Neural cell (in vitro differentiated cells): ENCODE measurements around the gene MLLT3. TPM values are rescaled to one million over a fixed set of nuclear protein-coding genes. Genes with fewer than 3 reads are reported as not detected.

Experiments used
- H2AFZ ChIP-seq: fragments of 200-600, 300-800 bp; sonication (generic), shearing (Covaris generic); 2 replicates; pipeline ENCODE4 v1.6.0; 2014; ENCODE audit warnings: low read depth, mild to moderate bottlenecking, antibody characterized with exemption, low read length, moderate library complexity
- H3F3A ChIP-seq: fragments of 200-600 bp; shearing (Covaris generic); 2 replicates; pipeline ENCODE4 v1.6.1; 2016; ENCODE audit warnings: mild to moderate bottlenecking, moderate library complexity, mixed read lengths, antibody characterized with exemption, low read length; ENCODE audit not compliant: insufficient read depth, poor library complexity, severe bottlenecking
- H3K27ac ChIP-seq: fragments of 200-600, 300-800 bp; sonication (generic), shearing (Covaris generic); 2 replicates; pipeline ENCODE4 v1.5.1; 2014; ENCODE audit warnings: mild to moderate bottlenecking, low read length, moderate library complexity
- H3K27me3 ChIP-seq: fragments of 300-800, 200-600 bp; sonication (generic), shearing (Covaris generic); 2 replicates; pipeline ENCODE4 v1.6.0; 2014; ENCODE audit warnings: mild to moderate bottlenecking, low read depth, low read length, moderate library complexity; ENCODE audit not compliant: insufficient read depth
- H3K36me3 ChIP-seq: fragments of 300-800, 200-600 bp; sonication (generic), shearing (Covaris generic); 2 replicates; pipeline ENCODE4 v1.5.1; 2014; ENCODE audit warnings: mild to moderate bottlenecking, antibody characterized with exemption, low read length, moderate library complexity; ENCODE audit not compliant: insufficient read depth
- H3K4me2 ChIP-seq: fragments of 300-800, 200-600 bp; sonication (generic), shearing (Covaris generic); 2 replicates; pipeline ENCODE4 v1.6.0; 2014; ENCODE audit warnings: mild to moderate bottlenecking, low read length
- H3K4me3 ChIP-seq: fragments of 300-800, 200-600 bp; sonication (generic), shearing (Covaris generic); 2 replicates; pipeline ENCODE4 v1.5.1; 2014; ENCODE audit warnings: mild to moderate bottlenecking, low read length, moderate library complexity
- H3K79me2 ChIP-seq: fragments of 200-600 bp; shearing (Covaris generic); replicated peaks from 2 replicates; pipeline ENCODE4 v1.6.0; 2014; ENCODE audit warnings: mild to moderate bottlenecking, low read length, moderate library complexity; ENCODE audit not compliant: insufficient read depth
- H3K9ac ChIP-seq: fragments of 300-800, 200-600 bp; sonication (generic), shearing (Covaris generic); 2 replicates; pipeline ENCODE4 v1.6.1; 2016; ENCODE audit warnings: mild to moderate bottlenecking, low read length, mixed read lengths
- H3K9me2 ChIP-seq: fragments of 200-600 bp; shearing (Covaris generic); 2 replicates; pipeline ENCODE4 v1.6.1; 2016; ENCODE audit warnings: mild to moderate bottlenecking, low read length, mixed read lengths; ENCODE audit not compliant: insufficient read depth
- H3K9me3 ChIP-seq: fragments of 200-600, 300-800 bp; sonication (generic), shearing (Covaris generic); 2 replicates; pipeline ENCODE4 v1.6.1; 2016; ENCODE audit warnings: mild to moderate bottlenecking, mixed run types, low read length, moderate library complexity, mixed read lengths
- H4K20me1 ChIP-seq: fragments of 200-600 bp; shearing (Covaris generic); 2 replicates; pipeline ENCODE4 v1.6.1; 2016; ENCODE audit warnings: mild to moderate bottlenecking, mixed run types; ENCODE audit not compliant: insufficient read depth
- EP300 ChIP-seq: fragments of 450-650 bp; conservative IDR thresholded peaks from 2 replicates; pipeline ENCODE4 v1.6.1; 2014; ENCODE audit warnings: antibody characterized with exemption, mild to moderate bottlenecking, moderate library complexity; ENCODE audit not compliant: poor library complexity, severe bottlenecking
- EZH2 ChIP-seq: fragments of 200-600, 300-800 bp; shearing (Covaris generic), sonication (generic); IDR thresholded peaks from 2 replicates; pipeline ENCODE4 v1.6.1; 2014; ENCODE audit warnings: antibody characterized with exemption, low read length, borderline replicate concordance, mild to moderate bottlenecking; ENCODE audit not compliant: insufficient read depth, poor library complexity, severe bottlenecking
- MXI1 ChIP-seq: fragments of 450-650 bp; conservative IDR thresholded peaks from 2 replicates; pipeline ENCODE4 v1.6.1; 2014; ENCODE audit warnings: antibody characterized with exemption, mild to moderate bottlenecking; ENCODE audit not compliant: poor library complexity, severe bottlenecking
- POLR2AphosphoS5 ChIP-seq: IDR thresholded peaks from 2 replicates; pipeline ENCODE4 v1.6.1; 2012
- RAD21 ChIP-seq: fragments of 450-650 bp; conservative IDR thresholded peaks from 2 replicates; pipeline ENCODE4 v1.6.1; 2014; ENCODE audit warnings: antibody characterized with exemption, mild to moderate bottlenecking, moderate library complexity
- SMC3 ChIP-seq: fragments of 450-650 bp; conservative IDR thresholded peaks from 2 replicates; pipeline ENCODE4 v1.6.1; 2014; ENCODE audit warnings: antibody characterized with exemption, mild to moderate bottlenecking, moderate library complexity; ENCODE audit not compliant: poor library complexity
- TAF1 ChIP-seq: IDR thresholded peaks from 2 replicates; pipeline ENCODE4 v1.6.1; 2012; ENCODE audit warnings: low read depth
- polyA plus RNA-seq: library from polyadenylated mRNA; depleted of rRNA; stranded (reverse); fragments of >200 nt; gene quantifications from 2 replicates; pipeline ENCODE4 v1.2.3, GENCODE V29; 2014
- TF ChIP-seq, protein P1 (sequence below): IDR thresholded peaks from 2 replicates; pipeline ENCODE4 v1.6.1; 2012; ENCODE audit warnings: borderline replicate concordance
- TF ChIP-seq, protein P2 (sequence below): fragments of 450-650 bp; IDR thresholded peaks from 2 replicates; pipeline ENCODE4 v1.5.1; 2014; ENCODE audit warnings: antibody characterized with exemption, mild to moderate bottlenecking, moderate library complexity; ENCODE audit not compliant: poor library complexity, severe bottlenecking

MLLT3 gene
- polyA plus RNA-seq, 1 donor from 2014 or later, result 61.5 TPM

DNA sequence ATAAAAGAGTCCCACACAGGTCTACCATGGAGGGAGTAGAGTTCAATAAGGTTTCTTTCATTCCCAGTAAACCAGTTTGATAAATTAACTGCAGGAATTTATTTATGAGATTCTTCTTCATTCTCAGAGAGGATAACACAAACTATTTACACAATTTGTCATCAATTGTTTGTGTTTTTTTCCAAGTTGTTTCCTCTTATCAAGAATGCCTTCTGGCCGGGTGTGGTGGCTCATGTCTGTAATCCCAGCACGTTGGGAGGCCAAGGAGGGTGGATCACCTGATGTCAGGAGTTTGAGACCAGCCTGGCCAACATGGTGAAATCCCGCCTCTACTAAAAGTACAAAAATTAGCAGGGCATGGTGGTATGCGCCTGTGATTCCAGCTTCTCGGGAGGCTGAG lies 216.7 kb downstream of the MLLT3 start:
- Histone ChIP-seq H3F3A (no peaks in the 10 kb centered on the region), H3K9ac (no peak overlapping the region), H3K9me3 (no peaks in the 10 kb centered on the region), H3K27me3 (no peaks in the 10 kb centered on the region), H3K27ac (no peak overlapping the region), H2AFZ (no peak overlapping the region), H3K9me2 (no peaks in the 10 kb centered on the region), H3K4me2 (no peak overlapping the region), H3K4me3 (no peak overlapping the region), H3K79me2 (no peaks in the 10 kb centered on the region), H4K20me1 (no peaks in the 10 kb centered on the region), H3K36me3 (no peaks in the 10 kb centered on the region)
- TF ChIP-seq, protein P1, sequence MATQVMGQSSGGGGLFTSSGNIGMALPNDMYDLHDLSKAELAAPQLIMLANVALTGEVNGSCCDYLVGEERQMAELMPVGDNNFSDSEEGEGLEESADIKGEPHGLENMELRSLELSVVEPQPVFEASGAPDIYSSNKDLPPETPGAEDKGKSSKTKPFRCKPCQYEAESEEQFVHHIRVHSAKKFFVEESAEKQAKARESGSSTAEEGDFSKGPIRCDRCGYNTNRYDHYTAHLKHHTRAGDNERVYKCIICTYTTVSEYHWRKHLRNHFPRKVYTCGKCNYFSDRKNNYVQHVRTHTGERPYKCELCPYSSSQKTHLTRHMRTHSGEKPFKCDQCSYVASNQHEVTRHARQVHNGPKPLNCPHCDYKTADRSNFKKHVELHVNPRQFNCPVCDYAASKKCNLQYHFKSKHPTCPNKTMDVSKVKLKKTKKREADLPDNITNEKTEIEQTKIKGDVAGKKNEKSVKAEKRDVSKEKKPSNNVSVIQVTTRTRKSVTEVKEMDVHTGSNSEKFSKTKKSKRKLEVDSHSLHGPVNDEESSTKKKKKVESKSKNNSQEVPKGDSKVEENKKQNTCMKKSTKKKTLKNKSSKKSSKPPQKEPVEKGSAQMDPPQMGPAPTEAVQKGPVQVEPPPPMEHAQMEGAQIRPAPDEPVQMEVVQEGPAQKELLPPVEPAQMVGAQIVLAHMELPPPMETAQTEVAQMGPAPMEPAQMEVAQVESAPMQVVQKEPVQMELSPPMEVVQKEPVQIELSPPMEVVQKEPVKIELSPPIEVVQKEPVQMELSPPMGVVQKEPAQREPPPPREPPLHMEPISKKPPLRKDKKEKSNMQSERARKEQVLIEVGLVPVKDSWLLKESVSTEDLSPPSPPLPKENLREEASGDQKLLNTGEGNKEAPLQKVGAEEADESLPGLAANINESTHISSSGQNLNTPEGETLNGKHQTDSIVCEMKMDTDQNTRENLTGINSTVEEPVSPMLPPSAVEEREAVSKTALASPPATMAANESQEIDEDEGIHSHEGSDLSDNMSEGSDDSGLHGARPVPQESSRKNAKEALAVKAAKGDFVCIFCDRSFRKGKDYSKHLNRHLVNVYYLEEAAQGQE, result no peak
- TF ChIP-seq TAF1 (no peak), MXI1 (no peak), SMC3 (no peak), EZH2 (no peak), RAD21 (no peak), POLR2AphosphoS5 (no peak), EP300 (no peak)
- TF ChIP-seq, protein P2, sequence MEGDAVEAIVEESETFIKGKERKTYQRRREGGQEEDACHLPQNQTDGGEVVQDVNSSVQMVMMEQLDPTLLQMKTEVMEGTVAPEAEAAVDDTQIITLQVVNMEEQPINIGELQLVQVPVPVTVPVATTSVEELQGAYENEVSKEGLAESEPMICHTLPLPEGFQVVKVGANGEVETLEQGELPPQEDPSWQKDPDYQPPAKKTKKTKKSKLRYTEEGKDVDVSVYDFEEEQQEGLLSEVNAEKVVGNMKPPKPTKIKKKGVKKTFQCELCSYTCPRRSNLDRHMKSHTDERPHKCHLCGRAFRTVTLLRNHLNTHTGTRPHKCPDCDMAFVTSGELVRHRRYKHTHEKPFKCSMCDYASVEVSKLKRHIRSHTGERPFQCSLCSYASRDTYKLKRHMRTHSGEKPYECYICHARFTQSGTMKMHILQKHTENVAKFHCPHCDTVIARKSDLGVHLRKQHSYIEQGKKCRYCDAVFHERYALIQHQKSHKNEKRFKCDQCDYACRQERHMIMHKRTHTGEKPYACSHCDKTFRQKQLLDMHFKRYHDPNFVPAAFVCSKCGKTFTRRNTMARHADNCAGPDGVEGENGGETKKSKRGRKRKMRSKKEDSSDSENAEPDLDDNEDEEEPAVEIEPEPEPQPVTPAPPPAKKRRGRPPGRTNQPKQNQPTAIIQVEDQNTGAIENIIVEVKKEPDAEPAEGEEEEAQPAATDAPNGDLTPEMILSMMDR, result no peak

DNA sequence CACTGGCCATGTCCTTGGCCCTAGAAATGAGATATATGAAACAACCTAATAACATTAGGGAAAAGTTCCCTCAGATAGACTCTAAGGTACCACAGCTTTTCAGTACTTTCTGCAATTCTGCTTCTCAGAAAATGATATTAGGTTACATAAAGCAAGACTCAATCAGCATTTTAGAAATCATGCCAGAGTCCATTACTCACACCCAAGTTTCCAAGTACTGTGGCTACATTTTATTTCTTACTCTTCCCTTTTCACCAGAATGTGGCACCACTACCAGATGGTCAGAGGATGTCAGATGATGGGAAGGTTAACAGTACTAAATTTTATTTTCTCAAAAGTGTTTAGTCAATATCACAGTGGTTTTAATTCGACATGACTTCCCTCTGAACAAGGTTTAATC lies 217.2 kb downstream of the MLLT3 start:
- H3K9ac ChIP-seq, result no peak overlapping the region
- TF ChIP-seq EP300 (no peak), POLR2AphosphoS5 (no peak), MXI1 (no peak), TAF1 (no peak)
- TF ChIP-seq, protein P2, result no peak
- TF ChIP-seq, protein P1, result no peak
- no peaks in the 10 kb centered on the region for H3K9me3 ChIP-seq
- no peaks in the 10 kb centered on the region for H3K36me3 ChIP-seq
- no peaks in the 10 kb centered on the region for H3K79me2 ChIP-seq
- no peak overlapping the region for H2AFZ ChIP-seq
- H3F3A ChIP-seq, result no peaks in the 10 kb centered on the region
- H4K20me1 ChIP-seq, result no peaks in the 10 kb centered on the region
- no peak overlapping the region for H3K27ac ChIP-seq
- H3K4me2 ChIP-seq, result no peak overlapping the region
- H3K4me3 ChIP-seq, result no peak overlapping the region
- no peaks in the 10 kb centered on the region for H3K27me3 ChIP-seq
- no peaks in the 10 kb centered on the region for H3K9me2 ChIP-seq
